NCI-H526 (cell line): ENCODE data around the gene IRF7.

ENCODE experiments used
- DNase-seq, 2 experiments: peaks; one replicate each; lab custom pipeline; 2025; lab: John Stamatoyannopoulos, UW

The IRF7 gene

DNA sequence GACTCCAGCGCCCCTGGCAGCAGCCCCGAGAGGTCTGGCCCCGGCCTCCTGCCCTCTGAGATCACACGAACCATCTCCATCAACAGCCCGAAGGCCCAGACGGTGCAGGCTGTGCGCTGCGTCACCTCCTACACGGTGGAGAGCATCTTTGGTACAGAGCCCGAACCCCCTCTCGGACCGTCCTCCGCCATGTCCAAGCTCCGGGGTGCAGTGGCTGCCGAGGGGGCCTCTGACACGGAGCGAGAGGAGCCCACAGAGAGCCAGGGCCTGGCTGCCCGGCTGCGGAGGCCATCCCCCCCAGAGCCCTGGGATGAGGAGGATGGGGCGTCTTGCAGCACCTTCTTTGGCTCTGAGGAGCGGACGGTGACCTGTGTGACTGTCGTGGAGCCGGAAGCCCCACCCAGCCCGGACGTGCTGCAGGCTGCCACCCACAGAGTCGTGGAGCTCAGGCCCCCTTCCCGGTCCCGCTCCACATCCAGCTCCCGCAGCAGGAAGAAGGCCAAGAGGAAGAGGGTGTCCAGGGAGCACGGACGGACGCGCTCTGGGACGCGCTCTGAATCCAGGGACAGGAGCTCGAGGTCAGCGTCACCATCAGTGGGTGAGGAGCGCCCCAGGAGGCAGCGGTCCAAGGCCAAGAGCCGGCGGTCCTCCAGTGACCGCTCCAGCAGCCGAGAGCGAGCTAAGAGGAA, 7.6 kb downstream of the IRF7 start:
- no peak for DNase-seq

DNA sequence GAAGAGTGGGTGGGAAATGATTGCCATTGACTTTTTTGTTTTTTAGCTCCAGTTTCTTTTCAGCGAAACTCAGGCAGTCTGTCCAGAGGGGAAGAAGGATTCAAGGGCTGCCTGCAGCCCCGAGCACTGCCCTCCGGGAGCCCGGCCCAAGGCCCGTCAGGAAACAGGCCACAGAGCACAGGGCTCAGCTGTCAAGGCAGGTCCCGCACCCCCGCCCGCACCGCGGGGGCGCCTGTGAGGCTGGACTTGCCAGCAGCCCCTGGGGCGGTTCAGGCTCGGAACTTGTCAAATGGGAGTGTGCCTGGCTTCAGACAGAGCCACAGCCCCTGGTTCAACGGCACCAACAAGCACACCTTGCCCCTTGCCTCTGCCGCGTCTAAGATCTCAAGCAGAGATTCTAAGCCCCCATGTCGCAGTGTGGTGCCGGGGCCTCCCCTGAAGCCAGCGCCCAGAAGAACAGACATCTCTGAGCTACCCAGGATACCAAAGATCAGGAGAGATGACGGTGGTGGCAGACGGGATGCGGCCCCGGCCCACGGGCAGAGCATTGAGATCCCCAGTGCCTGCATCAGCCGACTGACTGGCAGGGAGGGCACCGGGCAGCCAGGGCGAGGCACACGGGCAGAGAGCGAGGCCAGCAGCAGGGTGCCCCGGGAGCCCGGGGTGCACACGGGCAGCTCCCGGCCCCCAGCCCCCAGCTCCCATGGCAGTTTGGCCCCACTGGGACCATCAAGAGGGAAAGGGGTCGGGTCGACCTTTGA, 8.6 kb downstream of the IRF7 start:
- no peak for DNase-seq

DNA sequence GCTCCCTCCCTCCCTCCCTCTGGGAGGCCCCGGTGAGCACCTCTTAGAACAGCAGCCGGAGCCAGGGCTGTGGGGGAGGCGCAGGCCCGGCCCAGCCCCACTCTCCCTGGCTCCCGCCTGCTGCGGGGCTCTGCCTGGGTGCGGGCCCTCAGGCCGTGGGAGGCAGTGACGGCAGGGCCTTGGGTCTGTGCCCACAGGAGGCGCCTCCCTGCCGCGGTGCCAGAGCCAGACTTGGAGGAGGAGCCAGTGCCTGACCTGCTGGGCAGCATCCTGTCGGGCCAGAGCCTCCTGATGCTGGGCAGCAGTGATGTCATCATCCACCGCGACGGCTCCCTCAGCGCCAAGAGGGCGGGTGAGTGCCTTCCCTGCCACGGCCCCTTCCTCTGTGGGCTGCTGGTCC, 9.5 kb downstream of the IRF7 start:
- DNase-seq: no peak

DNA sequence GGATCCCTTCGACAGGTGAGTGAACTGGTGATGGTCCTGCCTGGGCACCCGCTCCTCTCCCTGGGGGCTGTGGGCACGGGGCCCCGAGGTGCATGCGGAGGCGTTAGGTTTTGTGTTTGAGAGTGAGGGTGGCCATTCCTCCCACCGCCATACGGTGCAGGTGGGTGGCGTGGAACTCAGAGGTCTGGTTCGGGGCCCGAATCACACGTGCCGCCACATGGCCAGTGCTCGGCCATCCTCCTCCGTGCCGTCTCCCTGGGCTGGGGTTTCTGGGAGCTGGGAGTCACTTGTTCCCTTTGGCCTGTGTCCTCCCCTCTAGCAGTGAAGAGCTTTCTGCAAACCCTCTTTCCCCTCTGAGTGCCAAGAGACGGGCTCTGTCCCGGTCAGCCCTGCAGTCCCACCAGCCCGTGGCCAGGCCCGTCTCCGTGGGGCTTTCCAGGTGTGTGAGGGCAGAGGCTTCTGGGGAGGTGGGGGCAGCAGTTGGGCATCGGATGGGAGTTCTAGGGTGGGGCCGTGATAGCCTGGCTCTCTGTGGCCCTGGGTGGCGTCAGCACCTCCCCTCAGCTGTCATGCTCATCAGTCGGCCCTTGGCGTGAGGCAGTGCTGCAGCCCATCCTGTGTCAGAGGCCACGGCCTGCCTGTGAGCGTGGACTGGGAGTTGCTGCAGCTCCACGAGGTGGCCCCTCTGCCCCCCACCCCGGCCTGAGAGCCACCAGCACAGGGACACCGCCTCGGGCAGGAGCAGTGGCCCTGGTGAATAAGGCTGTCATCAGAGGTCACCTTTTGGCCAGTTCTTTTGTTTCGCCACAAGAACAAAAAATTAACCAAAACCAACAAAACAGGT, 10.2 kb downstream of the IRF7 start:
- no peak for DNase-seq

DNA sequence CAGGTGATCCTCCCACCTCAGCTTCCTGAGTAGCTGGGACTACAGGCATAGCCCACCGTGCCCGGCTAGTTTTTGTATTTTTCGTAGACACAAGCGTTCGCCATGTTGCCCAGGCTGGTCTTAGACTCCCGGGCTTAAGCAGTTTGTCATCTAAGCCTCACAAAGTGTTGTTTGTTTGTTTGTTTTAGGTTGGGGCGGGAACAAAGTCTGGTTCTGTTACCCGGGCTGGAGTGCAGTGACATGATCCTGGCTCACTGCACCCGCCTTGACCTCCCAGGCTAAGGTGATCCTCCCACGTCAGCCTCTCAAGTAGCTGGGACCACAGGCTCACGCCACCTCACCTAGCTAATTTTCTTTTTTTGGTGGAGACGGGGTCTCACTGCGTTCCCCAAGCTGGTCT, 12.6 kb downstream of the IRF7 start:
- no peak for DNase-seq

DNA sequence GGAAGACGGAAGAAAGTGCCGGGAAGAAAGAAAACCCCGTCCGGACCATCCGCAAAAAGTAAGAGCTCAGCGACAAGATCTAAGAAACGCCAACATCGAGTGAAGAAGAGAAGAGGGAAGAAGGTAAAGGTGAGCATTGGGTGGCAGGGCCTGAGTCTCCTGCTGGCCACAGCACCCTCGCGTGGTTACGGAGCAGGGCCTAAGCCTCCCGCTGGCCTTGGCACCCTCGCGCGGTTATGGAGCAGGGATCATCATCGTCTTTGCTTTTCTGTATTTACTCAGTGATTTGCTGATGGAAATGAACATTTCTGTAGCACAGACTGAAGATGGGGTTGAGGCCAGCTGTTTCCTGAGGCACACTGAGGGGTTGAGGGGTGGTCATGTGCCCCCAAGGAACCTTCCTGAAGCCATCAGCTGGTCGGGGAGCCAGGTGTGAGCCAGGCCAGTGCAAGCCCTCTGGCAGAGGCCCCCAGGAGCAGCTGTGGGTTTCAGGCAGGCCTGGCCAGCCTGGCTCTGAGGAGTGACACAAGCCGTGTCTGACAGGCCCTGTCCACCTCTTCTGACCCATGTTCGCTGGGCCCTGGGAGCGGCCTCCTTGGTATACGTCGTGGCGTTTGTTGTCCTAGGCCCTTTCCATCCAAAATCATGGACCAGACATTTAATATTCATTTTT, 14.0 kb downstream of the IRF7 start:
- no peak for DNase-seq

DNA sequence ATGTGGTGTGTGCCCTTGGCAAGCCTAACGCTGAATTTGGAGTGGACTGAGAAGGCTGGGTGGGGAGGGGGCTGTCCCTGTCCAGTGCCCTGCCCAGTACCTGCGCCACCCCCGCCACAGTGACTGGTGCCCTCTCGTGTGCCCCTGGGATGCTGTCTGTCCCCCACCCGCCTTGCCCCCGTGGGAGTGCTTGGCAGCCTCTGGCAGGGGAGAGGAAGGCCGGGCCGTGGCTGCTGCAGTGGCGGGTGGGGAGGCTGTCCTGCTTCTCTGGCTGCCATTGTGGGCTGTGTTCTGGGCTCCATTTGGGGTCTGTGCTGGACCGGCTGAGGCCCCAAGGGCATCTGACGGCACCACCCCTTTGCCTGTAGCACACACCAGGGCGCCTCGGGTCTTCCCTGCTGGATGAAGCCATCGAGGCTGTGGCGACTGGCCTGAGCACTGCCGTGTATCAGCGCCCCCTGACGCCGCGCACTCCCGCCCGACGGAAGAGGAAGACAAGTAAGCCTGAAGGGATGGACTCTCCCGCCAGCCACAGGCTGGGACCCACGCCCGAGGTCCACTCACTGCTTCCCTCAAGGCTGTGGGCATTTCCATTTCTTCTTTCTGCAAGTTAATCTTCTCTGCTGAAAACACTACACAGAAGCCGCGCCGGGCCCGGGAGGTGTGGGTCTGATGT, 17.6 kb downstream of the IRF7 start:
- DNase-seq: no peak

DNA sequence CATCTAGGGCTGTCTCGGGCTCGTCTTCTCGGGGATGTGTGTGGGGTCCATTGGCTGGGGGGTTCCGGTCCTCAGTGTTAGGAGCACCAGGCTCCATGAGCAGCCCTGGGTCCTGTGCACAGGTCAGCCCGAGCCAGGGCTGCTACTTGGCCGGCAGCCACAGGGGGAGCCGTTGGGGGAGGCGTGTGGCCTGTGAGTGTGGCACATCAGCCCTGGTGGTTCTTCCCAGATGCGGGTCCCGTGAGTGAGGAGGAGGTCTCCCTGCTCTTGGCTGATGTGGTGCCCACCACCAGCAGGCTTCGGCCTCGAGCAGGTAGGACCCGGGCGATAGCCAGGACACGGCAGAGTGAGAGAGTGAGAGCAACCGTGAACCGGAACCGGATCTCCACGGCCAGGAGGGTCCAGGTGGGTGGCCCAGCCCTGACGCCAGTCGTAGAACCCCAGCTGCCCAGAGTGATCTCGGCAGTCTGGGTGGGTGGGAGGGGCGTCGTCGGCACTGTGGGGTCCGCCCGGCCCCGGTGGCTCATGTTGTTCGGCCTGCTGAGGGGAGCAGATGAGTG, 18.5 kb downstream of the IRF7 start:
- no peak for DNase-seq

DNA sequence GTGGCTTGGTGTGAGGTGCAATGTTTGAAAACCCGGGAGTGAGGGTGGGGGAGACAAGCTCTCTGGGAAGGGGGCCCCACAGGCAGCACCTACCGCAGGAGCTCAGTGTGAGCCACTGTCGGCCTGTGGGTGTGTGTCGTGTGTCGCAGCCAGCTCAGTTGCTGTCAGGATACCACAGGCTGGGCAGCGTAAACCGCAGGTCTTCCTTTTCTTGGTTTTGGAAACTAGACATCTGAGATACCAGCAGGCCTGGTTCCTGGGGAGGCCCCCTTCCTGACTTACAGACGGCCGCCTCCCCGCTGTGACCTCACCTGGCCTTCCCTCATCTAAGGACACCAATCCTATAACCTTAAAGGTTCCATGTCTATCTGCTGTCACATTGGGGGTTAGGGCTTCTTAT, 19.4 kb downstream of the IRF7 start:
- DNase-seq: no peak

DNA sequence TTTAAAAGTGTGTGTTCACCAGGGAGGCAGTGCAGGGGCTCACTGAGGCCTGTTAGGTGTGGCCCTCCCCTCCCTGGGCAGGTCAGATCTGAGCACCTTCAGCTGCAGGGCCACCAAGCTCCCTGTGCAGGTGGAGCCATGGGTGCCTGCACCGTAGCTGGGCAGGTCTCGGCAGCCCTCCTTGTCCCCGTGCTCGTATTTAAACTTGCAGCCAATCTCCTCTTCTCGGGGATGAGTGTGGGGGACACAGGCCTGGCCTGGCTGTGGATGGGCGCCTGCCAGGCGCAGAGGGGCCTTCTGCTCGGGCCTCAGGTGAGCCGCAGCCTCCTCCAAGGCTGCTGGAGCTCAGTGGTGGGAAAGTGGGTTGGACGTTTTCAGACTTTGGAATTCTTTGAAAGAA, 20.4 kb downstream of the IRF7 start:
- no peak for DNase-seq

DNA sequence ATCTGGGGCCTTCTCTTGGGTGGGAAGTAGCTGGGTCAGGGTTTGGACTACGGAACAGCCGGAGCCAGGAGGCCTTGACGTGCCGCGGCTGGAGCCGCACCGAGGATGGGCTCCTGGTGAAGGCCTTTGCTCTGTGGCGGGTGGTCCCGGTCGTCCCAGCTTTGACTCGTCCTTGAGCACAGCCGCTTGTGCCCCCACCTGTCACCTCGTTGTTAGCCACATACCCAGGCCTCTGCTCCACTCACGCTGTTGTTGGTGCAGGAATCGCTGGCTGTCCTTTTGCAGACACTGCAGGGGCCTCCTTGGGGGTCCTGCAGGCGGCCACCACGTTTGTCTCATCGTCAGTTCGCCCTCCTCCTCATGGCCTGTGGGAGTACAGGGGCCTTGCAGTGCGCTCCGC, 22.4 kb downstream of the IRF7 start:
- no peak for DNase-seq

DNA sequence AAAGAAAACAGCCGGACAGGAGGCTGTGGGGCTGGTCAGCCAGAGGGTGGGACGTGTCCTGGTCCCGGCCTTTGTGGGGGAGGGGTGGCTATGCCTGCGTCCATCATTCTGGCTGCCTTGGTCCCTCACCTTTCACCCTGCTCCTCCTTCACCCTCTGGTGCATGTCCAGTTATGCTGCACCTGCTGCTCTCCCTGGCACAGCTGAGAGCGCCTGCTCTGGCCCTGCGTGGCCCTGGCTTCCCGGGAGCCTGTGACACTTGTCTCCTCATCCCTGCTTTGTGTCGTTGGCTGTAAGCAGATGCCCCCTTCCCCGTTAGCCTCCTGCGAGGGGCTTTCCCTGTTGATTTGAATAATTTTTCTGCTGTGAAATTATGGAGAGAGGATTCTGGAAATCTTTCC, 22.8 kb downstream of the IRF7 start:
- DNase-seq: no peak

DNA sequence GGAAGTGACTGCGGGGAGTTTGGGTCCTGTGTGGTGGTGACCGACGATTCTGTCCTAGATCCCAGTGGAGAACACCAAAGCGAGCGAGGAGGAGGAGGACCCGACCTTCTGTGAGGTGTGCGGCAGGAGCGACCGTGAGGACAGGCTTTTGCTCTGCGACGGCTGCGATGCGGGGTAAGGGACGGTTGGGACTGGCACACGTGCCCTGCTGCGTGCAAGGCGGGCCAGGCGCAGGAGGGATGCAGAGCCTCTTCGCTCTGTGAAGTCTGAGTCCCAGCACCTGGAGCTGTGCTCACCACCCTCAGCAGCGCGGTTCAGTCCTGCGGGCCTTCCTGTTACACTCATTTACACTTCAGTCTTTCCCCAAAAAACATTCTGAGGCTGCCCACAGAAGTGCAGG, 23.2 kb downstream of the IRF7 start:
- DNase-seq: no peak

DNA sequence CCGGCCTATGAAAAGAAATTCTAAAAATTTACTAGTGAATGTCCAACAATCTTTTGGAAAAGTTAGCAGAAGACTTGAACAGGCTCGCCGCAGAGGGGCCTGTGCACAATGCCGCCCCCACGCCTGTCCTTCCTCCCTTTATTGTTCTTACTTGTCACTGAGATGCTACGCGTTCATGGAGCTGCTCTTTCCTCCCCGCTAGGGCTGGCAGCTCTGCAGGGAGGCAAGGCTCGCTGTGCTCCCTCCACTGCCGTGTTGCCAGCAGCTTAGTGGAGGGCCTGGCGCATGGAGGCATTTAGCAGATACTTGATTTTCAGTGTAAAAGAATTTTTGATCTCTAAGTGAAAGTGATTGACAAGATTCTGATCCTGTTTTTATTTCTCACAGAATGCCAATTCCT, 24.8 kb downstream of the IRF7 start:
- DNase-seq: no peak

DNA sequence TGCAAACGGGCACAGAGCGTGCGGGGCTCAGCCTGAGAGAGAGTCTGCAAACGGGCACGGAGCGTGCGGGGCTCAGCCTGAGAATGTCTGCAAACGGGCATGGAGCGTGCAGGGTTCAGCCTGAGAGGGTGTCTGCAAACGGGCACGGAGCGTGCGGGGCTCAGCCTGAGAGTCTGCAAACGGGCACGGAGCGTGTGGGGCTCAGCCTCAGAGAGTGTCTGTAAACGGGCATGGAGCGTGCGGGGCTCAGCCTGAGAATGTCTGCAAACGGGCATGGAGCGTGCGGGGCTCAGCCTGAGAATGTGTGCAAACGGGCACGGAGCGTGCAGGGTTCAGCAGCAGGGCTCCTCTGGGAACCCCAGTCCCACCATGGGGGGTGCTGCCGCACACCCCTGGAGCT, 26.0 kb downstream of the IRF7 start:
- no peak for DNase-seq

DNA sequence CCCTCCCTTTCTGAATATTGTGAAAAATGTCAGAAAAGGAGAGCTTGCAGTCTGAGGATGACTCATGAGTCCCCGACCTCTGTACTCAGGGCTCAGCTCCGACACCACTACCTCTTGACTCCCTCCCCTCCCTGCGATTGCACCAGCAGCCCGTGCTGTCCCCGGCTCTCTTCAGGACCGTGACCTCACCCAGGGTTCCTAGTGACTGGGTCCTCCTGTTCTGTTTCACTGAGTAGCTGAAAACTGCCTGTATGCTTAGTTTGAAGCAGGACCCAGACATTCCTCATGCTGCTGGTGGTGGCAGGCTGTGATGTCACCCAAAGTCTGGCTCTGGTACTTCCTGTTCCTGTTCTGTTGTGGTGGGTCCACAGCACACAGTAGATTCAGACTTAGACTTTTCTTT, 27.8 kb downstream of the IRF7 start:
- no peak for DNase-seq

DNA sequence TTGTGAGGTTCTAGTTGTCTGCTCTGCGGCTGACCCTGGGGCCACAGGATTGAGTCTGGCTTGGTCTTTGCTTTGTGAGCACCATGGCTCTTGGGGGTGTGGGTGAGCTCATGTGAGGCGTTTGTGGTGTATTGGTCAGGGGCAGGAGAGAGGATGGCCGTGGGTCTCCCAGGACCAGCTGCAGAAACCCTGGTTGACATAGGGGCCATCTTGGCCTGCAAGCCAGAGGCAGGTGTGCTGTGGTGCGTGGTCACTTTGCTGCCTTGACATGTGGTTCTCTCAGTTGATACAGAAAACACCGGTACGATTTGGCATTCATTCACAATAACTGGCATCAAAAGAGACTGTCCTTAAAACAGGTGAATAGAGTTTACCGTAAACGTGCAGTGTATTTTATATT, 28.2 kb downstream of the IRF7 start:
- DNase-seq: no peak

DNA sequence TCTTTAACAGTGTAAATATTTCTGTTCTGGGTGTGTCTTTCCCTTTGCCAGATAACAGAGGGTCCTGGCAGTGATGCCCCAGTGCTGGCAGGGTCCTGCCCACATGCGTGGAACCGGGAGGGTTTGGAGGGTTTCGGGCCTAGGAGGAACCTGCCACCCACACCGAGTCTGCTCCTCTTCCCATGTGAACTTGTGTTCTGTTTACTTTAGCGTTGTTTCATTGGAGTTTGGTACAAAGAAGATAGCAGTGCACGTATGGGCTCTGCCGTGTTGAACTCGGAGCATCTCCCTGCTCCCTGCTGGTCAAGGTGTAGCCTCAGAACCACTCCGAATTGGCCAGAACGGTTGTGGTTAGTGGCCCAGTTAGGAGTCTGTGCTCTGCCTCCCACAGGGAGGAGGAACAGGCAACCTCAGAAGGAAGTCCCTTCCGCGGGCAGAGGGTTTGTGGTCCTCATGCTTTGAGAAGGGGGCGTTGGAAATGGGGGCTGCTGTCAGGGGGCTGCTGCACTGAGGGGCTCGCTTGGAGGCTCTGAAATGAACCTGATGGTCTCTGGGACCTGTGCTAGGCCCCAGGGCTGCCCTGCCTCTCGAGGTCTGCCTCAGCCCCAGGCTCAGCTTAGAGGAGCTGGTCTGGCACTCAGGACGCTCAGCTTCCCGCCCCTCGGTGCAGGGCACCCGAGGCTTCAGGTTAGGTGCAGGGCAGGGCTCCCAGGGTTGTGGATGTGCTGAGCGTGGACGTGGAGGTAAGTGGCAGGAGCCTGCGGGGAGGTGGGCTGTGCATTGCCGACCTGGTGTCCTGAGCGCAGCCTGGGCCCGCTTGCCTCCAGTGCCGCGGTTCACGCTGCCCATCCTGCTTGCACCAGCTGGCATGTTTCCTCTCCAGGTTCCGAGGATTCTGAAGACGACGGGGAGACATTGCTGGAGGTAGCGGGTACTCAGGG, 29.1 kb downstream of the IRF7 start:
- no peak for DNase-seq

DNA sequence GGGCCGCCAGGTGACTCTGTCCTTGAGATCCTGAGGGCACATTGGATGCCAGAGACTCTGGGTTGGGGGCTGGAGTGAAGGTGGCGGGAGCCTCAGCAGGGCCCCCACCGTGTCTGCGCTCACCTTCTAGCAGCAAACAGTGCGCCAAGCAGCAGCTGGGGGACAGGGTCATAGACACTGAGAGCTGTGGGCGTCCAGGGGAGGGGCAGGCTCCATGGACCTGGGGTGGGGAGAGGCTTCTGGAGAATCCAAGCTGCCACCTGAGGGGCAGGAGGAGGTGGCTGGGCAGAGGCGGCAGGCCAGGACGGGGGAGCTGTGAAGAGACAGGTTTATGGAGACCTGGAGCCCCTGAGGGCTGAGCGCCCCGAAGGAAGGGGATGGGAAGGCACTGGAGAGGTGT, 31.5 kb downstream of the IRF7 start:
- no peak for DNase-seq

DNA sequence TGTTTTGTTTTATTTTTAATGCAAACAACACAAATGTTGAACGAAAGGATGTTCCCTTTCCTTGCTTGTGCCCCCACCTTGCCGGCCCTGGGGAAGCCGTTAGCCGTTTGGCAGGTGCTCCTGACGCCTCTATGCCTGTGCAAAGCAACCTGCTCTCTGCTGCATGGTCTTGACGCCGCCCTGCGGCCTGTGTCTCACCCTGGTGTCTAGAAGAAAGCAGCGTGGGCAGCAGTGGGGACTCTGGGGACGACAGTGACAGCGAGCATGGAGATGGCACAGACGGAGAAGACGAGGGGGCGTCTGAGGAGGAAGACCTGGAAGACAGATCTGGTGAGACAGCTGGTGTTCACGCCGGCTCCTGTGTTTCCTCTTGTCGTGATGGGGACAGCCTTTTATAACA, 34.0 kb downstream of the IRF7 start:
- no peak for DNase-seq
